Medulla oblongata (tissue), 1 donor: Measurements from ENCODE around the gene IGLON5.

Experiments used
- DNase-seq: peaks from one replicate; pipeline ENCODE4 v3.0.0-alpha.2; 2015; ENCODE audit errors: extremely low spot score

The IGLON5 gene

GRCh38 chr19:51338563-51339312, 27.3 kb downstream of the IGLON5 start:
- DNase-seq, result peak; percentile 67

- DNase-seq, result no peak
Observed at GRCh38 chr19:51339313-51339686, 27.9 kb downstream of the IGLON5 start.

GRCh38 chr19:51339687-51340656, 28.5 kb downstream of the IGLON5 start:
- DNase-seq, result peak; percentile 92

- DNase-seq, result no peak
Observed at GRCh38 chr19:51341066-51341465, 29.6 kb downstream of the IGLON5 start.

GRCh38 chr19:51341976-51342580, 30.6 kb downstream of the IGLON5 start, which contains the start of gene VSIG10L:
VSIG10L (minus strand) TSS chr19:51342139; CDS start chr19:51342124, 15 bp downstream.
- DNase-seq, result no peak

- DNase-seq, result no peak
Observed at GRCh38 chr19:51342631-51343569, 31.5 kb downstream of the IGLON5 start.

- no peak for DNase-seq
Observed at GRCh38 chr19:51345076-51345620, 33.7 kb downstream of the IGLON5 start.

- no peak for DNase-seq
Observed at GRCh38 chr19:51346742-51347141, 35.3 kb downstream of the IGLON5 start.

- DNase-seq, result no peak
Observed at GRCh38 chr19:51347209-51347928, 35.9 kb downstream of the IGLON5 start.

- DNase-seq, result no peak
Observed at GRCh38 chr19:51351266-51351990, 40.0 kb downstream of the IGLON5 start.

GRCh38 chr19:51352783-51353360, 41.4 kb downstream of the IGLON5 start:
- no peak for DNase-seq

GRCh38 chr19:51354103-51354741, 42.8 kb downstream of the IGLON5 start:
- DNase-seq, result peak; percentile 24

- peak; percentile 84 for DNase-seq
Observed at GRCh38 chr19:51354742-51355148, 43.3 kb downstream of the IGLON5 start.

- DNase-seq, result no peak
Observed at GRCh38 chr19:51356159-51356801, 44.8 kb downstream of the IGLON5 start.

GRCh38 chr19:51357952-51358351, 46.5 kb downstream of the IGLON5 start:
- no peak for DNase-seq

GRCh38 chr19:51359294-51359693, 47.9 kb downstream of the IGLON5 start:
- peak; percentile 62 for DNase-seq

- DNase-seq, result no peak
Observed at GRCh38 chr19:51361239-51361638, 49.8 kb downstream of the IGLON5 start.
